HG02623 (cell line): ENCODE results near the gene MRPL12.
A peak's percentile ranks its signal among the peaks of the same experiment; 100 is the strongest.

Experiments
- ATAC-seq: cut with Tn5 transposase; IDR thresholded peaks from one replicate; pipeline ENCODE4 v1.9.1; 2021; ENCODE audit warnings: moderate library complexity; ENCODE audit not compliant: unreplicated experiment

Gene MRPL12

GRCh38 chr17:81681672-81682071, 21.5 kb upstream of the MRPL12 start:
- ATAC-seq, result no peak

DNA sequence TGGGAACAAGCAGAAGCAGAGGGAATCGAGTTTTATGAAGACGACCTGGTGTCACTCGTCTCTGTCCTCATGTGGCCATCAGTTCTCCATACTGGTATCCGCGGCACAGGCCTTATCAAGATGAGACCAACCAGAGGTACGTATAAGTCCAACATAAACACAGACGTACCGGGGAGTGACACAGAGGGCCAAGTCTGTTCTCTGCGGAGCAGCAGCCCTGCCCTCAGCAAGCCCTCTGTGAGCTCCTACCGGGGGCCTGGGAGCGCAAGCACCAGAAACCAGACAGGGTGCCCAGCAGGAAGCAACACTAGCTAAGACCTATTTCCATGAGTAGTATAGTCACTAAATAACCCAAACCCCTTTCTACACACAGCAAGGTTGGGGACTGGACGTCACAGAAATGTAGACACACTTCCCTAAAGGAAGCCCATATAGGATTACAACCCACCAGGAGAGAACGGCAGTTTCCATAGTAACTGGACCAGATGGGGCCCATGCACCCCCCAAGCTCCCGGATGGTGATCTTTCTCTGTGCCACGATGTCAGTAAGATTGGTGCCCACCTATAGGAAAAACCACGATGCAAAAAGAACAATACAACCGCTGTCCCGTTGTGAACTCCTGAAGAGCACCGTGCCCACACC, 20.5 kb upstream of the MRPL12 start:
- no peak for ATAC-seq

DNA sequence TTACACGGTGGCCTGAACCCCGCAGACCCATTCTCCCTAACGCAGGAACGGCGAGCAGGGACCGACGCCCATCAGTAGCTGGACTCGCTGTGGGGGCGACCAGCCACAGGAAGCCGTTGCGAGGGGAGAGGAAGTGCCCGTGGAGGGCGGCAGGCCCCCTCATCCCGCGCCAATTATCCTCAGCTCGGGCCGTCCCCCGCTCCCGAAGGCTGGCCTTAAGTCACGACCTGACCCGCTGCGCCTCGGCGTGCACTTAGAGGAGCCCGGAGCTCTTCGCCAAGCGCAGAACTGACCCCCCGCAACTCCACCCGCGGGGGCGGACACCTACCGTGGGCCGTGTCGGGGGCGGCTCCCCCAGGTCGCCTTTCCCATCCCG, 20.0 kb upstream of the MRPL12 start:
- ATAC-seq, result peak; percentile 20

GRCh38 chr17:81683584-81684441, 19.4 kb upstream of the MRPL12 start, which contains the start of the genes ARL16 and HGS:
Gene ARL16, minus strand, starts transcription at chr17:81683797. Its CDS starts 44 bp downstream, at chr17:81683753.
Gene HGS, plus strand, starts transcription at chr17:81684011. Its CDS starts 56 bp downstream, at chr17:81684067.
- ATAC-seq, result peak; percentile 87

GRCh38 chr17:81684442-81684911, 18.7 kb upstream of the MRPL12 start:
- ATAC-seq, result no peak

- ATAC-seq, result no peak
These were observed 18.1 kb upstream of the MRPL12 start for GRCh38 chr17:81685108-81685507.

- no peak for ATAC-seq
These were observed 16.6 kb upstream of the MRPL12 start for GRCh38 chr17:81686614-81687013.

- no peak for ATAC-seq
These were observed 15.2 kb upstream of the MRPL12 start for GRCh38 chr17:81687770-81688541.

DNA sequence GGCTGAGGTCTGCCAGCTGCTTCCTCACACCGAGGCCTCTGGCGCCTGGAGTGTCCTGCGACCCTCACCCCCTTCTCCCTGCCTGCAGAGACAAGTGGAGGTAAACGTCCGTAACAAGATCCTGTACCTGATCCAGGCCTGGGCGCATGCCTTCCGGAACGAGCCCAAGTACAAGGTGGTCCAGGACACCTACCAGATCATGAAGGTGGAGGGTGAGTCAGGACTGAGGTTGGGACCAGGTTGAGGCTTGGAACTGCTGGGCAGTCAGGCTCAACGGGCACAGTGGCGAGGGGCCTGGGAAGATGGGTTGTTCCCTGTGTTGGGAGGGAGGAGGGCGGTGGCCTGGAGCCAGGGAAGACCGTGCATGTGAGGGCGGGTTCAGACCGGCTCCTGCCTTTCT, 14.6 kb upstream of the MRPL12 start:
- no peak for ATAC-seq

GRCh38 chr17:81690066-81690465, 13.1 kb upstream of the MRPL12 start:
- ATAC-seq, result no peak

DNA sequence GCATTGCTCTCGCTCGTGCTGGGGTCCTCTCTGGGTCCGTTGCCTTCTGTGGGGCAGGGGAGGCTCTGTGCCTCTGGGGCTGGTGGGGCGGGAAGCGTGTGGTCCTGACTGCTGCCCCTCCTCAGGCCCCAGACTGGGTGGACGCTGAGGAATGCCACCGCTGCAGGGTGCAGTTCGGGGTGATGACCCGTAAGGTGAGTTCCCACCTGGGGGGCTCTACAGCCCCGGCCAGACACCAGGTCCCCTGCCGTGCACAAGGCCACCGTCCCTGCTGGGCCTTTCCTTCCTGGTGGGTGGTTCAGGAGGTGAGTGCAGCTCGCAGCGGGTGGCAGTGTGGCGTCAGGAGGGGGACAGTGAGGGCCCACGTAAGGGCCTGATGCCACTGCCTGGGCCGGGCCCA, 12.6 kb upstream of the MRPL12 start:
- ATAC-seq, result no peak

GRCh38 chr17:81691196-81691595, 12.0 kb upstream of the MRPL12 start:
- ATAC-seq, result no peak

DNA sequence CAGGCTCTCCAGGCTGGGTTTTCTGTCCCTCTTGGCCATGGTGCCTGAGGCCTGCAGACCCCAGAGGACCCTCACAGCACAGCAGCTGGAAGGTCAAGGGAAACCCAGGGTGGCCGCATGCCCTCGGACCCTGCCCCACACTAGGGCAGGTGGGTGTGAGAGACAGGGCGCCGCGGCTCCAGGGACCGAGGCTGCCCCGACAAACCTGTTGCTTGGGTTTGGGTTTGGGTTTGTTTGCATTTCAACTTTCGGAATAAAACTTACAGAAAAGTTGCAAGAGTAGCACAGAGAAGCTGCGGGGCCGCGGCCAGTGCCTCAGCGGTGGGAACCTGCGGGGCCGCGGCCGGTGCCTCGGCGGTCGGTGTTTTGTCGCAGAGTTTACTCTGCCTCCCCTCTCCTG, 11.6 kb upstream of the MRPL12 start:
- no peak for ATAC-seq

DNA sequence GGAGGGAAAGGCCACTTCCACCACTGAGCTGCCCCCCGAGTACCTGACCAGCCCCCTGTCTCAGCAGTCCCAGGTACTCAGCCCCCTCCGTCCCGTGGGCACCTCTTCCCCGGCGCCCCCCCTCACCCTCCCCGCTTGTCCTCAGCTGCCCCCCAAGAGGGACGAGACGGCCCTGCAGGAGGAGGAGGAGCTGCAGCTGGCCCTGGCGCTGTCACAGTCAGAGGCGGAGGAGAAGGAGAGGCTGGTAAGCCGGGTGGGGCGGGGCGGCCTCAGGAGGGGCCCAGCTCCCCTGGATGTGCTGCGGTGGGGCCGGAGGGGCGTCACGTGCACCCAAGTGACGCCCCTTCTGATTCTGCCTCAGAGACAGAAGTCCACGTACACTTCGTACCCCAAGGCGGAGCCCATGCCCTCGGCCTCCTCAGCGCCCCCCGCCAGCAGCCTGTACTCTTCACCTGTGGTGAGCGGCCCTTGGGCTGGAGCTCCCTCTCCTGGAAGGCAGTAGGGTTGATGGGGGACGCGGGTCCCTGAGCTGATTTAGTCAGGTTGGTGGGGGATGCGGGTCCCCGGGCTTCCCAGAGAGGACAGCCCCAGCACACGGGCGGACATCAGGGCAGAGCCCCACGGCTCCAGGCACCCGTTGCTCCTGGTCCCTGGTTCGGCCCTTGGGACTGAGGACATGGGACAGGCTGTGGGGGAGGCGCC, 9.5 kb upstream of the MRPL12 start:
- ATAC-seq, result no peak

DNA sequence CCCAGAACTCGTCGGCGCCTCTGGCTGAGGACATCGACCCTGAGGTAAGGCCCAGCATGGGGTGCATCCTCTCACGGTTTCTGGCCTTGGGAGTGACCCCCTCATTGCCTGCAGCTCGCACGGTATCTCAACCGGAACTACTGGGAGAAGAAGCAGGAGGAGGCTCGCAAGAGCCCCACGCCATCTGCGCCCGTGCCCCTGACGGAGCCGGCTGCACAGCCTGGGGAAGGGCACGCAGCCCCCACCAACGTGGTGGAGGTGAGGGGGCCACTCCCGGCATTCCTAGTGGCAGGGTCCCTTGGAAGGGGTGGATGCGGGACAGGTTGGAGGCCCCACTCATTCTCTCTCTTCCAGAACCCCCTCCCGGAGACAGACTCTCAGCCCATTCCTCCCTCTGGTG, 8.4 kb upstream of the MRPL12 start:
- no peak for ATAC-seq

- no peak for ATAC-seq
These were observed 8.0 kb upstream of the MRPL12 start for GRCh38 chr17:81695211-81695610.

DNA sequence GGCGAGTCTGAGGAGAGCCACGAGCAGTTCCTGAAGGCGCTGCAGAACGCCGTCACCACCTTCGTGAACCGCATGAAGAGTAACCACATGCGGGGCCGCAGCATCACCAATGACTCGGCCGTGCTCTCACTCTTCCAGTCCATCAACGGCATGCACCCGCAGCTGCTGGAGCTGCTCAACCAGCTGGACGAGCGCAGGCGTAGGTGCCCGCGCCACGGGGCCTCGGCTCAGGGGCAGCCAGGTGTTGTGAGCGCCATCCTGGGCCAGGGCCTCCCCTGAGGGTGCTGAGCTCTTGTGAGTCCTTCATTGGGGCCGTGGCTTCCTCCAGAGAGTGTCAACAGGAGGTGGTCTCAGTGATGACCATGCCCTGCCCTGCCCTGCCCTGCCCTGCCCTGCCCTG, 7.4 kb upstream of the MRPL12 start:
- no peak for ATAC-seq

DNA sequence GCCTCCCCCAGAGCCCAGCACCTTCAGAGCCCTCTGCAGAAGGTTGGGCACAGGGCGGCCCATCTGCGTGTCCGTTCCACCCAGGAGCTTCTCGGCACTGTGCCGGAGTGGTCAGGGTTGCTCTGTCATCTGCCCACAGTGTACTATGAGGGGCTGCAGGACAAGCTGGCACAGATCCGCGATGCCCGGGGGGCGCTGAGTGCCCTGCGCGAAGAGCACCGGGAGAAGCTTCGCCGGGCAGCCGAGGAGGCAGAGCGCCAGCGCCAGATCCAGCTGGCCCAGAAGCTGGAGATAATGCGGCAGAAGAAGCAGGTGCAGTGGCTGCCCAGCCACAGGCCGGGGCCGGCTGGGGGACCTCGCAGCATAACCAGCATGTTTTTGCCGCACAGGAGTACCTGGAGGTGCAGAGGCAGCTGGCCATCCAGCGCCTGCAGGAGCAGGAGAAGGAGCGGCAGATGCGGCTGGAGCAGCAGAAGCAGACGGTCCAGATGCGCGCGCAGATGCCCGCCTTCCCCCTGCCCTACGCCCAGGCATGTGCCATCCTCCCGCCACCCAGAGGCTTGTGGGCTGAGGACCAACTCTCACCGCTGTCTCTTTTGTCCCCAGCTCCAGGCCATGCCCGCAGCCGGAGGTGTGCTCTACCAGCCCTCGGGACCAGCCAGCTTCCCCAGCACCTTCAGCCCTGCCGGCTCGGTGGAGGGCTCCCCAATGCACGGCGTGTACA, 6.8 kb upstream of the MRPL12 start:
- ATAC-seq, result no peak

GRCh38 chr17:81697261-81698044, 5.7 kb upstream of the MRPL12 start:
- no peak for ATAC-seq
